ENCODE data around the gene VEGFA.
"Not testable (repeated sequence)": the region's sequence is repeated elsewhere in the genome, so short reads cannot be mapped to it uniquely, and the experiment has no call there.

Gene VEGFA

GRCh38 chr6:43806043-43806757 is 36.2 kb downstream of the VEGFA start:
- DNase-seq, result no peak

GRCh38 chr6:43806758-43807227 is 36.8 kb downstream of the VEGFA start:
- DNase-seq, result no peak

- no peak for DNase-seq
Measured at GRCh38 chr6:43807228-43808061, 37.4 kb downstream of the VEGFA start.

- DNase-seq, result no peak
Measured at GRCh38 chr6:43808412-43808811, 38.4 kb downstream of the VEGFA start.

- no peak for DNase-seq
Measured at GRCh38 chr6:43809417-43810305, 39.6 kb downstream of the VEGFA start.

GRCh38 chr6:43810965-43811732 is 41.1 kb downstream of the VEGFA start:
- no peak for DNase-seq

DNA sequence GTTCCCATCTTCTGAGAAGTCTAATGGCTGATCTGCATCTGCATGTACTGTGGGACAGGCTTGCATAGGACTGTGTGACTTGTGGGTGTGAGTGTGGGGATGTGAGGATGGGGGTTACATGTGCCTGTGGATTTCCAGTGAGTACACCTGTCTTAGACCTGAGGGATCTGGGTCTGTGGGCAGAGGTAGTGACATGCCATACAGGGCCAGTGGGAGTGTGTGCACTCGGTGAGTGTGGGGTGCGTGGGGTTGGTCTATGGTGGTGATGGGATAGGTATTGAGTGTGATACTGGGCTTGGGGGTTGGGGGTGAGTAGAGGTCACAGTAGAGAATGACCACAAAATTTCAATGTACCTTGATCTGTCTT is 41.7 kb downstream of the VEGFA start:
- no peak for DNase-seq

GRCh38 chr6:43812850-43813578 is 43.0 kb downstream of the VEGFA start:
- no peak for DNase-seq

GRCh38 chr6:43814111-43814510 is 44.1 kb downstream of the VEGFA start:
- no peak for DNase-seq

- DNase-seq, result no peak
Measured at GRCh38 chr6:43814865-43815264, 44.9 kb downstream of the VEGFA start.

GRCh38 chr6:43817192-43817591 is 47.2 kb downstream of the VEGFA start:
- no peak for DNase-seq

DNA sequence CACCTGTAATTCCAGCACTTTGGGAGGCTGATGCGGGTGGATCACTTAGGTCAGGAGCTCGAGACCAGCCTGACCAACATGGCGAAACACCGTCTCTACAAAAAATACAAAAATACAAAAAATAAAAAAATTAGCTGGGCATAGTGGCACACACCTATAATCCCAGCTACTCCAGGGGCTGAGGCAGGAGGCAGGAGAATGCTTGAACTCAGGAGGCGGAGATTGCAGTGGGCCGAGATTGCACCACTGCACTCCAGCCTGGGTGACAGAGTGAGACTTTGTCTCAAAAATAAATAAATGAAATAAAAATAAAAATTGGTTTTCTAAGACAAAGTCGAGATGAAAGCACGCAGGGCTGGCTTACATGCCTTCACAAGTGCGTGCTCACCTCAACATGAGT is 49.0 kb downstream of the VEGFA start:
- not testable (repeated sequence) for DNase-seq

DNA sequence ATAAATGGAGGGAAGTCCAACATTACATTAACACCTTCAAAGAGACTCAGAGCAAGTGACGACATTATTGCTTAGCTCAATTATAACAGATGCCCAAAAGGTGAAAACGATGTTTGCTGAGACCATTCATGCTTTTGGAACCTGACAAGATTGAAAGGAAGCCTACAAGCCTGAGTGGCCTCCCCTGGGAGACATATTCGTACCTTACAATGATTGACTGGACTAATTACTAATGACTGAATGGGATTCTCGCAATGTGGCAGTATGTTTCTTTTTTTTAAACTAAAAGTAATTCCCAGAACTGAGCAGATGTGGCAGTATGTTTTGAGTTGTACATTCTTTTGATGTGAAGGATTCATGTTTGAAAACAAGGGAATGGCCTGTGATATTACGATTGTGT is 49.9 kb downstream of the VEGFA start:
- DNase-seq, result no peak

GRCh38 chr6:43820486-43820885 is 50.5 kb downstream of the VEGFA start:
- DNase-seq, result no peak

DNA sequence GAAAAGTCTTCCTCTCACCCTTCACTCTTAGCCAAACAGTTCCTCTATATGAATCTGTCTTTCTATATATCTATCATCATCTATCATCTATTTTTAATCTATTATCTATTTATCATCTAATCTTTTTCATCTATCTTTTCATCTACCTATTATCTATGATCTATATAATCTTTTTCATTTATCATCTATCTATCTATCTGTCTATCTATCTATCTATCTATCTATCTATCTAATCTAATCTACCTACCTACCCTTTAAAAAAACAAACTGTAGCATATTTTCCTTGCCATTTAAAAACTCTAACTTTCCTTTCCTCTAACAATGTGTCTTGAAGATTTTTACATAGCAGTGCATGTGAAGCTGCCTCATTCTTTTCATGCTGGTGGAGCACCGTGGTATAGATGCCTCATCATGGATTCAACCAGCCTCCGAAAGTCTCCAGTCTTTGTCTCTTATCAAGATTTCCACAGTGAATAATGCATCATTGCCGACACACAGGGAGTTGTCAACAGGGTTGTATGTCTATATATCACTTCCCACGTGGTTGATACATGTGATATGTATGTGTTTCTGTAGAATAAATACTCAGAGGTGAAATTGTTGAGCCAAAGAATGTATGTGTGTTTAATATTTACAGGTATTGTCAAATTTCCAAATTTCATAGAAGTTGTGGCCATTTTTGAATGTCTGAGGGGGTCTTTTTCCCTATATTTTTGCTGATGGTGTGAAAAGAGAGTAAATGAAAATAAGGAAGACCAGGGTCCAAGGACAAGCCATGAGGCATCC is 51.3 kb downstream of the VEGFA start:
- no peak for DNase-seq

GRCh38 chr6:43823390-43823789 is 53.4 kb downstream of the VEGFA start:
- DNase-seq, result no peak

GRCh38 chr6:43823879-43824702 is 54.1 kb downstream of the VEGFA start:
- DNase-seq, result no peak

GRCh38 chr6:43824703-43825064 is 54.7 kb downstream of the VEGFA start:
- DNase-seq, result no peak

DNA sequence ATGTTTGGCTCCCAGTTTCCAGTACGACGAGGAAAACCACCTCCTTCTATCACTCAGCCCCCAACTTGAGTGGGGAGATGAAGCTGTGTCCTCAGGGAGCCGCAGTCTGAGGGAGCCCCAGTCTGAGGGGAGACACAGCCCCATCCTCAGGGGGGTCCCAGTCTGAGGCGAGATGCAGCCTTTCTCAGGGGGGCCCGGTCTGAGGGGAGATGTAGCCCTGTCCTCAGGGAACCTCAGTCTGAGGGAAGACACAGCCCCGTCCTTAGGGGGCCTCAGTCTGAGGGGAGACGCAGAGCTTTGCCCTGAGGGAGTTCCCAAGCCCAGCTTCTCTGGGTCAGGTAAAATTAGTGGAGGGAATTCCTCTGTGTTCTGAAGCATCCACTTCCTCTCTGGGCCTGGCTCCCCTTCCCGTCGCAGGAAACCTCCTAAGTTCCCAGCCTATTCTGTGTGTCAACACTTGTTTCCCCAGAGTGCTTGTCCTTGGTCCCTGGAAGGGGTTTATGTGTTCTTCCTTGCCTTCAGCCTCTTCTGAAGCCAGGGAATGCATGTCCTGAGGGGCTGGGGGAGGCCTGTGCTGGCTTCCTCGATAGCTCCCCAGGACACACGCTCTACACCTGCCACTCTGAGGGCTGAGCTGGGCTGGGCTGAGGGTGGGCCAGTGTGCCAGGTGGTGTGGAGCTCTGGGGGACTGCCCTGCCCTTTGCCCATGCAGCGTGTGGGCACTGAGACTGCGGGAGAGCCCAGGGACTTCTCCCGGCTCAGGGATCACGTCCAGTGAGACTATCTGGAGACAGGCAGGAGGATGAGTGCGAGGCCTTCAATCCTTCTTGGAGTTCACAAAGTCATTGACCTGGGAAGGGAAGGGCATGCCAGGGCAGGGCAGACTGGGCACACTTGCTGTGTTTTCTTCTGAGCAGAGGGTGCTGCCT is 55.4 kb downstream of the VEGFA start:
- no peak for DNase-seq
